Glutamatergic neuron (in vitro differentiated cells): ENCODE measurements around the gene PARP8. TPM values are rescaled to one million over a fixed set of nuclear protein-coding genes. Genes with fewer than 3 reads are reported as not detected.

Experiments used
- DNase-seq: peaks from one replicate; pipeline ENCODE4 v3.0.0; 2022
- H3K27ac Mint-ChIP-seq: one replicate; pipeline ENCODE4 v1.8.0; 2020; ENCODE audit warnings: mild to moderate bottlenecking, mixed read lengths, inconsistent platforms; ENCODE audit not compliant: unreplicated experiment
- H3K27me3 Mint-ChIP-seq: one replicate; pipeline ENCODE4 v1.8.0; 2020; ENCODE audit warnings: mild to moderate bottlenecking, moderate library complexity, mixed read lengths, inconsistent platforms; ENCODE audit not compliant: unreplicated experiment
- H3K36me3 Mint-ChIP-seq: one replicate; pipeline ENCODE4 v1.8.0; 2020; ENCODE audit warnings: mild to moderate bottlenecking, mixed read lengths, inconsistent platforms; ENCODE audit not compliant: unreplicated experiment
- H3K4me1 Mint-ChIP-seq: one replicate; pipeline ENCODE4 v1.8.0; 2020; ENCODE audit warnings: mild to moderate bottlenecking, low read depth, mixed read lengths, inconsistent platforms; ENCODE audit not compliant: unreplicated experiment
- H3K4me3 Mint-ChIP-seq: one replicate; pipeline ENCODE4 v1.8.0; 2020; ENCODE audit warnings: mild to moderate bottlenecking, mixed read lengths, inconsistent platforms; ENCODE audit not compliant: unreplicated experiment
- H3K9me3 Mint-ChIP-seq: one replicate; pipeline ENCODE4 v1.8.0; 2020; ENCODE audit warnings: mild to moderate bottlenecking, moderate library complexity, mixed read lengths, inconsistent platforms; ENCODE audit not compliant: unreplicated experiment
- total RNA-seq: library from RNA; stranded (reverse); fragmentation: NEBNext Ultra II Directional; extraction: Animal tissue kit (Norgen Biotek cat#: 25700); gene quantifications from one replicate; pipeline ENCODE4 v1.2.1, GENCODE V29; 2021; ENCODE audit not compliant: unreplicated experiment
- TF ChIP-seq, protein P1 (sequence below): fragments of 200-600 bp; sonication (generic); IDR thresholded peaks from one replicate; pipeline ENCODE4 v1.5.0; 2021; ENCODE audit not compliant: partially characterized antibody, unreplicated experiment

The PARP8 gene
- total RNA-seq, 1 donor from 2014 or later, result 11.3 TPM

DNA sequence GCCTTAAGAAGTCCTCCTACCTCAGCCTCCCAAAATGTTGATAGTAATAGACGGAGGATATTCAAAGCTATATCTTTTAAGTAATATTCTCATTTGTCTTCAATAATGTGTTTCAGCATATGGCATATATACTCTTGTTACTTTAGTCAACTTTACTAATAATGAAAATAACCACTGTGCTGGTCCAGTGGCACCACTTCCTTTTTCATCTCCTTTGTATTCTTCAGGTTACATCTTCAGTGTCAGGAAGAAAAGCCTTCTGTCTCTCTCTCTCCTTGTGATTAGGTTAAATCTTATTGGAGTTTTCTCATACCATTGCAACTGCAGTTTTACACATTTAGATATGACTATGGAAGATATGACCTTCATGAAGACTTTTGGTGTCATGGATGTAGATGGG lies 31.3 kb downstream of the PARP8 start:
- no peaks in the 10 kb centered on the region for H3K4me1 Mint-ChIP-seq

DNA sequence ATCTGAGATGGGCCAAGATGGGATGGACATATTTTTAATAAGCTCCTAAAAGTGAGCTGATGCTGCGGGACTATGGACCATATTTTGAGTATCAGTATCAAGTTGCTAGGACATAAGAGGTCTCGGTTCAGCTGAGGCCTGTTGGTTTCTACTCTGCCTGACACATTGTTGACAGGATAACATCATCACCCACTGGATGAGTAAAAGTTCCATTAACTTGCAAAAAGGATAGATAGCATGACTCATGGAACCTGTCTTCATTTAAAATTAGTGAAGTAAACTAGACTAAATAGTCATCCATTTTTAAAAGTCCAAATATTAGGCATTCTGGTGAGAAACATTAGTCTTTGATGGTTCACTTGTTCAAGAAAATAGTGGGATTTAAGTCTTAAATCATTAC lies 33.3 kb downstream of the PARP8 start:
- Mint-ChIP-seq H3K9me3 (no peaks in the 10 kb centered on the region), H3K4me1 (no peaks in the 10 kb centered on the region), H3K27me3 (no peaks in the 10 kb centered on the region), H3K27ac (no peak overlapping the region), H3K36me3 (no peaks in the 10 kb centered on the region), H3K4me3 (no peak overlapping the region)
- TF ChIP-seq, protein P1, sequence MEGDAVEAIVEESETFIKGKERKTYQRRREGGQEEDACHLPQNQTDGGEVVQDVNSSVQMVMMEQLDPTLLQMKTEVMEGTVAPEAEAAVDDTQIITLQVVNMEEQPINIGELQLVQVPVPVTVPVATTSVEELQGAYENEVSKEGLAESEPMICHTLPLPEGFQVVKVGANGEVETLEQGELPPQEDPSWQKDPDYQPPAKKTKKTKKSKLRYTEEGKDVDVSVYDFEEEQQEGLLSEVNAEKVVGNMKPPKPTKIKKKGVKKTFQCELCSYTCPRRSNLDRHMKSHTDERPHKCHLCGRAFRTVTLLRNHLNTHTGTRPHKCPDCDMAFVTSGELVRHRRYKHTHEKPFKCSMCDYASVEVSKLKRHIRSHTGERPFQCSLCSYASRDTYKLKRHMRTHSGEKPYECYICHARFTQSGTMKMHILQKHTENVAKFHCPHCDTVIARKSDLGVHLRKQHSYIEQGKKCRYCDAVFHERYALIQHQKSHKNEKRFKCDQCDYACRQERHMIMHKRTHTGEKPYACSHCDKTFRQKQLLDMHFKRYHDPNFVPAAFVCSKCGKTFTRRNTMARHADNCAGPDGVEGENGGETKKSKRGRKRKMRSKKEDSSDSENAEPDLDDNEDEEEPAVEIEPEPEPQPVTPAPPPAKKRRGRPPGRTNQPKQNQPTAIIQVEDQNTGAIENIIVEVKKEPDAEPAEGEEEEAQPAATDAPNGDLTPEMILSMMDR, result no peak
- DNase-seq, result no peak

More for the DNA sequence above, 31.3 kb downstream of the PARP8 start:
- Mint-ChIP-seq H3K27me3 (no peaks in the 10 kb centered on the region), H3K27ac (no peak overlapping the region), H3K4me3 (no peak overlapping the region), H3K9me3 (no peaks in the 10 kb centered on the region), H3K36me3 (no peaks in the 10 kb centered on the region)
- DNase-seq, result no peak
- TF ChIP-seq, protein P1, result no peak

DNA sequence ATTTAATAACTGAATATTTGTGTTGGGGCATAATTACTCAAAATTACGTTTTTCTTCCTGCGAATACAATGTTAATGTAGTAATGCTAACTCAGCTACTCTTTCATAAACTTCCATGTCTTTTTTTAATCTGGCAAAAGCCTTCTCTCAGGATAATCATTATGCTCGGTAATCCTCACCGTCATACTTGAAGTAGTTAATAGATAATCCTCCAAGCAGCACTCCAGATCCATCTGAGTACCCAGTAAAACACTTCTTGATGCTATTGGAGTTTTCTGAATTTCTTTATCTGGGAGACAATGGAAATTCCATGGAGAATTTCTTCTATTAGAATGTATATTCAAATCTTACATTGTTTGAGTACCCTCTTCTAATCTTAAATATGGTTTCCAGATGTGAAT lies 34.3 kb downstream of the PARP8 start:
- no peak overlapping the region for H3K27ac Mint-ChIP-seq
- H3K4me3 Mint-ChIP-seq, result no peak overlapping the region
- H3K4me1 Mint-ChIP-seq, result no peaks in the 10 kb centered on the region
- H3K36me3 Mint-ChIP-seq, result no peaks in the 10 kb centered on the region
- H3K9me3 Mint-ChIP-seq, result no peaks in the 10 kb centered on the region
- TF ChIP-seq, protein P1, result no peak
- DNase-seq, result no peak
- H3K27me3 Mint-ChIP-seq, result no peaks in the 10 kb centered on the region

DNA sequence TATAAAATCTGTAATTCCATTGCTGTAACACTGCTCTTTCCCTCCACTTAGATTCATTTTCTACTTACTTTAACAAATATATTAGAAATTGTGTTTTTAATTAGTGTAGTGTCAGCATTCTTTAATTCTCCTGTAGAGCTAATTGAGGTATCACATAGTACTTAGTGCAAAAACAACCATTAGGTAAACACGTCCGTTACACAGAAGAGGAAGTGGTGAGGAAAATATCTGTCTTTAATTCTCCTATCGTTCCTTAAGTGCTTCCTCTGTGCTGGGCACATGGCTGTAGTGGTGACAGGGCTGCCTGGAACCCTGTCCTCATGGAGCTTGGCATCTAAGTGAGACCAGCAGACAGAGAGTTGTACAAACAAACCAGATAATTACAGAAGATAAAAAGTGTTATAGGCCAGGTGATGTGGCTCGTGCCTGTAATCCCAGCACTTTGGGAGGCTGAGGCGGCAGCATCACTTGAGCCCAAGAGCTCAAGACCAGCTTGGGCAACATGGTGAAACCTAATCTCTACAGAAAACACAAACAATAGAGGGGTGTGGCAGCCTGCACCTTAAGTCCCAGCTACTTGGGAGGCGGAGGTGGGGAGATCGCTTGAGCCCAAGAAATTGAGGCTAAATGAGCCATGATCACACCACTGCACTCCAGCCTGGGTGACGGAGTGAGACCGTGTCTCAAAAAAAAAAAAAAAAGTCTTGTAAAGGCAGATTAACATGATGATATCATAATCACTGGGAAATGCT lies 36.4 kb downstream of the PARP8 start:
- H3K27me3 Mint-ChIP-seq, result no peaks in the 10 kb centered on the region
- no peaks in the 10 kb centered on the region for H3K36me3 Mint-ChIP-seq
- H3K4me1 Mint-ChIP-seq, result no peaks in the 10 kb centered on the region
- TF ChIP-seq, protein P1, result no peak
- no peak for DNase-seq
- no peak overlapping the region for H3K27ac Mint-ChIP-seq
- no peaks in the 10 kb centered on the region for H3K9me3 Mint-ChIP-seq
- H3K4me3 Mint-ChIP-seq, result no peak overlapping the region

DNA sequence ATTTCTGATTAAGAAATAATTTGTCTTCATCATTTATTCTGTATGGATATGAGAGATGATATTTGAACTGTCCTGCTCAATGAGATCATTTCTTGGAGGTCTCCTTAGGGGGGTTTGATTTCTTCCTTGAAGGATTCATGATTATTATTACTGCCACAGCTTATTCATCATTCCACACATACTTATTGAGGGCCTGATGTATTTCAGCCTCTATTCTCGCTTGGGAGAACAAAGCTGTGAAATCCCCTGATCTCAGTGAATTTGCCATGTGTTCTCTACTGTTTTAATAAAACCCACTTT lies 36.9 kb downstream of the PARP8 start:
- Mint-ChIP-seq H3K4me3 (no peak overlapping the region), H3K9me3 (peaks cover 3% of the 10 kb centered on the region), H3K27ac (no peak overlapping the region), H3K27me3 (no peaks in the 10 kb centered on the region), H3K4me1 (peaks cover under 1% of the 10 kb centered on the region), H3K36me3 (no peaks in the 10 kb centered on the region)
- DNase-seq, result no peak
- TF ChIP-seq, protein P1, result no peak
